DMS53 treated with DMSO at 0.1 percent for 48 hours (cell line): ENCODE data around the gene TBL1XR1.

ENCODE experiments used
- DNase-seq: peaks from one replicate; lab custom pipeline; 2025; ENCODE audit not compliant: unreplicated experiment; lab: John Stamatoyannopoulos, UW

TBL1XR1 gene

DNA sequence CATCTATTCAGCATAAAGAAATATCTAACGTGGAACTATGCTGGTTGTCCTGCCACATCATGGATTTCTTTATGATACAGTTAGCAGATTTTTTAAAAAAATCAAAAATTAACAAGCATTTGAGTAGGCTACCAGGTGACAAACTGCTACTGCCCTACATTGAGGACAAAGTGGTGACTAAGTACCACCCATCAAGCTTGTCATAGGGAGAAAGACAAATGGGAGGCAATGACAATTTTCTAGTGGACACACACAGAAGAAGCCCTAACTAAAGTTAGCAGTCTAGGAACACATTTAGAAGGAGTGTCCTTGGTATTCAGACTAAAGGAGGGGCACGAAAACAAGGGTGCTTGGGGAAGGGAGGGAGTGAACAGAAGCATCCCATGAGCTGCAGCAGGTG lies 131.2 kb downstream of the TBL1XR1 start:
- DNase-seq = no peak

DNA sequence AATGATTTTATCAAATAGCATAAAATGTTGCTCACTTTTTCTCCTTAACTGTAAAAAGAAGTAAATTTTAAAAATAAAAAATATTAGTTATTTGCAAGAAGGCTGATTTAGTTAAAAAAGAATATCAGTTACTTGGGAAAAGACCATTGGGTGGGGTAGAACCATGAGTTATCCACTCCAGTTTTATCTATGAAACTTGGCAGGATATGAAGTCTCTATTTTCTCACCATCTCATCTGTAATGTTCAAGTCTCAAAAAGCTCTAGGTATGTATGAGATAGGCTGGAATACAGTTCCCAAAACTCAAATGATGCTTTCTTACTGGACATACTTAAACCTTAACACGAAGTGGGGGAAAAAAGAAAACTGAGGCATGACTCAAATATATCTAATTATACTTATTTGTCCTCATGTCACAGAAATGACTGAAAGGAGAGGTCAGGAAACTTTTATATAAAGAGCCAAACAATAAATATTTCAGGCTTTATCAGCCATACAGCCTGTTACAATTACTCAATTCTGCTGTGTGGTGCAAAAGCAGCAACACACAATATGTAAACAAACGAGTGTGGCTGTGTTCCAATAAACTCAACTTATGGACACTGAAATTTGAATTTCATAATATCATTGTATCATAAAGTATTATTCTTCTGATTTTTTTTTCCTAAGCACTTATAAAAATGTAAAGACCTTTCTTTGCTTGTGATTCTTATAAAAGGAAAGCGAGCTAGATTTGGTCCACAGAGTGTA lies 131.8 kb downstream of the TBL1XR1 start:
- DNase-seq = no peak

DNA sequence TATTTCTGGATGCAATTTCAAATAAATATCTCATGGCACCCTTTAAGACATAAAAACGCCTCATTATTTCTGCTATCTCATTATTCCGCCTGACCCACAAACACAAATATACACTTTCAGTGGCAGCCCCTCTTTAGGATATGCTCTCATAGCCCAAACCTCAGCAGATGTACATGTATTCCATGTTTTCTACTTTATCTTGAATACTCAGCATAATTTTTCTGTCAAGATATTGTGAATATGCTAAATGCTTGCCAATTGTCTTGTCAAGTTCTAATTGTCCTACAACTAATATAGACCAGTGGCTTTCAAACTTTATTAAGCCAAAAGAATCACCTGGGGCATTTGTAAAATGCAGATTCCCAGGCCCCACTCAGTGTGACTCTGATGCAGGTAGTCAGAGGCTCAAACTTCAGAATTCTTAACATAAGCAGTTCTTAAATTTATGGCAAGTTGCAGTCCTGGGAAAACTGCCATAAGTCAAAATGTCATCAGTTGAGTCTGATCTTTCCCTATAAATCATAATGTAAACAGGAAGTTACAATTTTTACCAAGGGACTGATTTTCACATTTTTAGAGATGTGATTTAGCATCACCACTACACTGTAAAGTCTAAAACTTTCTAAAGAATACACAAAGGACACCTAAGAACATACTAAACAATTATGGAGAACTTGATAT lies 135.1 kb downstream of the TBL1XR1 start:
- no peak for DNase-seq

DNA sequence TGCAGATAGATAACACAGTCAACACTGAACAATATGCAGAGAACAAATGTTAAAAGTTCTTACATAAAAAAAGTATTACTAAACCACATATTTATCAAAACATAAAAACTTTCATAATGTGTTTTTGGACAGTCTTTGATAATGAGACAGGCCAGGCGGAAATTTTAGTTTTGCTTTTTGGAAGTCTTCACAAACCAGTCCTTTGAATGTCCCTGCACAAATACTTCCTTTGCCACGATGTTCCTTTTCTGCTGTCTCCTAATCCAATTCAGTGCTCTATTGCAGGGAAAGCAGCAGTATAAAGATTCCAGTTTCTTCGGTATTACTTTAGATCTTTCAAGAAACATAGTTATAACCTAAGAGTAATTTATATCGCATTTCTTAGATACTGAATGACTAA lies 135.9 kb downstream of the TBL1XR1 start:
- DNase-seq = no peak

DNA sequence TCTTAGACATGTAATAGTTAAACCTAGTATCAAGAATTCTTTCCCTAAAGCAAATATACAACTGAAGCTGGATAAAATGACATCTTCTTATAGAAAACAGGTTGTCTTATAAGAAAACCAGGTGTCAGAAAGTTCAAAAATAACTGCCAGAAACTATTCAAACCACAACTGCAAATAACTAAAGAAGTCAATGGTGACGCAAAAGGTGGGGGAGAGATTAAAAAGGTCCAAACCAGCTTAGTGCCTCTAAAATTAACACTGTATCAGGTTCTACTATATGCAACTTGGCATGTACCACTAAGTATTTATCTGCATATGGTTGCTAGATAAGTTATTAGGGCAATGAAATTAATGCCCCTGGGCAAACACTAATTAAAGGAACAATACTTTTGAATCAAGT lies 136.8 kb downstream of the TBL1XR1 start:
- no peak for DNase-seq

DNA sequence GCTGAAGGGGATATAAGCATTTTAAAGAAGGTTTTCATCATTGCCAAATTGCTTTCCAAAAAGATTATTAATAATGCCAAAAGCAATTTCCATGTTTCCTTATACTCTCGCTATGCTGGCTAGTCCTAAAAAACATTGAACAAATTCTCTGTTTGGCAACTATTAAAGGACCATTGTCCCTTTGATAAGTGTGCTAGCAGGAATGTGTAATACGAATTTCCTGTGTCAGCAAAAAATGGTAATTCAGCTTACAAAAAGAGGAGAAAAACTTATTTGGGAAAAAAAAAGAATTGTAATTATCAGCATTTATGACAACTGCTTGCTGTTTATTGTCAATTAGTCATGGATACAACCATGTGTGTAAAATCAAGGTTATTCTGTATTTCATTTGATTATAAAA lies 138.6 kb downstream of the TBL1XR1 start:
- no peak for DNase-seq

DNA sequence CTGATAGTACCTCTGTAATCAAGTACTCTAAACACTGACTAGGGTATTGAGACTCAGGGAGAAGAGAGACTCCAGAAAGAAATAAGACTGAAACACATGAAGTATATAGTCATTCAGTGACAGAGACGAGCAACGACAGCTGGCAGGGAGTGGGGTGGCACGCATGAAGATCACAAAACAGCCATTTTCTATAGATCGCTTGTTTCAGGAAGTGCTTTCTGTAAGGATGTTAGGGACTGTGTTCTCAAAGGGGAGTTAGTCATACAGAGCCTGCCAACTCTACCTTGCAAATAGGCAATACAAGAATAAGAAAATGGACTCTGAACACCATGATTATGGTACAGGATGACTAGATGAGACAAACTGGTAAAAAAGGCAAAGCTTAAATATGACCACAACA lies 139.5 kb downstream of the TBL1XR1 start:
- DNase-seq = no peak

DNA sequence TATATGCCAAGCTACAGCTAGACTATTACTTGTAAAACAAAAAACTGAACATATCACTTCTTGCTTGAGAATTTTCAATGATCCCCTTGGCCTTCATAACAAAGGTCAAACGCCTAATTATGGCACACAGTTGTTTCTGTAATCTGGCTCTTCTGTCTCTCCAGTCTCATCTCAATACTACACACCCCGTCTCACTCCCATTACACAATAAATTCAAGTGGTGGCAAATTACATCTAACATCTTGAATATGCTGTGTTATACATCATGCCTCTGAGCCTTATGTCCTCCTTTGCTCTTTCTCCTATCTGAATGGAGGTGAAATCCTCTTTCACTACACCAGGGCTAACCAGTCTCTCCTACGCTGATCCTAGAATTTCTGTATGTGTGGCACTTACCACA lies 140.4 kb downstream of the TBL1XR1 start:
- DNase-seq = no peak

DNA sequence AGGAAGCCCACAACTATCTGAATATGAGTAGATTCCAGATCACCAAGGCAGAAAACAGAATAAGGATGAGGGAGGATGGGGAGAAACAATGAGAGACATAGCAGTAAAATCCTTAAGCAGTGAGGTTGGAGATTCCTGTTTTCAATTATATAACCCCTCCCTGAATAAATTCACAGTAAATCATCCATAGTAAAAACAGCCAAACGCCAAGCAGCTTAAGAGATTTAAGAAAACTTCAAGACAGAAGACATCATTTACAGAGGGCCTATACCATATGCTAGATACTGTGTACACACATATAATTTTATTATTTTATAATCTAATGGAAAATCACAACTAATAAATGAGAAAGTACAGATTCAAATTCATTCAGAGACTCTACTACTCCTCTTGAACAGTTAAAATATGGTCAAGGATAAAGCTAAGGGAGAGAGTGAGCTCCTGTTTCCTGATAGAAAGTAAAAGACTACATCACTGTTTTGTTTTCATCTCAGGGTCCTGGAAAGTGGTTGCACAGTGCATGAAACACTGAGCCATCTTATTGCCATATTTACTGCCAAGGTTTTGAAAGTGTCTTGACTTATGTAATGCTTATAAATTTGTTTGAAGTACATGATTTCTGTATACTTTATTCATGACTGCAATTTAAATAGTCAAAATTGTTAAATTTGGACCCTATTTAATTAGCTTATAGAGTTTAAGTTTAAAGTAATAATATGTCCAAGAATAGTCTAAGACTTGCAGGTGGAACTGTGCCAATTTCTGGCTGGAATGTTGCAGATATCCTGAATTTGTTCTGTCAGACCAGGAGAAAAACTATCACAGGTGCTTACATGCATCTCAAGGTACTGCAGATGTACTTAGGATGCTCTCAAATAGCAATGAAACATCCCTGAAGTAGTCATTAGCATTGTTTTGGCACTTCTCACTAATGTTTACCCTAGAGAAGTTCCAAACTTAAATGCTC lies 141.4 kb downstream of the TBL1XR1 start:
- no peak for DNase-seq

DNA sequence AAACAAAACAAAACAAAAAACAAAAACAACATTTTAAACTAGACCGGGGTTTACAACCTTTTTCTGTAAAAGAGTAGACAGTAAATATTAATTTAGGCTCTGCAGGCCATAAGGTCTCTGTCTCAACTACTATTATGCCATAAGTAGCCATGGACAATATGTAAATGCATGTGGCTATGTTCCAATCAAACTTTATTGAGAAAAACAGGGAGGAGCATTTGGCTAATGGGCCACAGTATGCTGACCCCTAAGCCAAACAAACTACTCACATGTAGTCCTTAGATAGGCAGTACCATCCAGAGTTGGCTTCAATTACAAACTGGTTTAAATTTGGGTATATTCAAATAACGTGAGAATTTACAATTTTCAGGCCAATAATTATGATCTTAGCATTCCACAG lies 144.2 kb downstream of the TBL1XR1 start:
- DNase-seq = no peak

DNA sequence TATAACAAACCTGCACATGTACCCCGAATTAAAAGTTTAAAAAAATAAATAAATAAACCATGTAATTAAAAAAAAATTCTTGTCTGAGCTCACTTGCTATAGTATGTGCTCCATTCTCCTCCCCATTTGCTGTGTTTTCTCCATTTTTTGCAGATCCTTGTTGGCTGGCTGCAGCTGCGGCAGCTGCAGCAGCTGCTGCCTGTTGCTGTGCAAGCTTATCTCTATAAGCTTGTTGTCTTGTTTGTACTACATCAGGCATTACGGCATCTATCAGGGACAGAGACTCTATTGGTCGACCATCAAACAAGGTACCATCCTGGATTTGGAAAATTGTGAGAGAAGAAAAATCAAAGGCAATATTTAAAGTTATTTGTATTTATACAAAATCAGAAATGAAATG lies 145.9 kb downstream of the TBL1XR1 start:
- peak; percentile 63 for DNase-seq

DNA sequence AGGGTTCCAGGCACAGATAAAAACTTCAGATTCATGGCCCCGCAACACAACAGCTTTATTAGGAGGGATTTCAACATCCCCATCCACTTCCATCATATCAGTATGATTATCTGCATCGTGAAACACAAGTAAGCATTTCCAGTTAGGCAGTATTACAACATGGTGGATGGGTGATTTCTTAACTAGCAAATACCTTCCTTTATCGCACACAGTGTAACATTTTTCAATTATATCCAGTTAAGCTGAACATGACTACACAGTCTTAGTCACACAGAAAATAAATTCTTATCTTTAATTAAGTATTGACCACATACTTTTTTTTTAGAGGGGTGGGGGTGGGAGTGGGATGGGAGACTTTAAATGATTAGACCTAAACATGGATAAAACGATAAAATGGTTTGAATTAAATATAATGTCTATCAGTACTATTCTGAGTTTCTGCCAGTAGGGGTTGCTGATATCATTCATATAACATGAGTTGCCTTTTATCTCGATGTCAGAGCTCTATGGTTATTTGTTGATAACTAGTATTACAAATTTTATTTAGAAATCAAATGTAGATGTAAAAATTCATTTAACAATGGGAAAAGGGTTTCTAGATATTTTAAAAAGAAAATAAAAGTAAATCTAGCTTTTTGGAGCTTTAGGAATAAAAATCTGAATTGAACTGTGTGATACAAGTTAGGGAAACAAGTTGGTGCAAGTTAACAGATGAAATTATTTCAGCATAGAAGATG lies 146.6 kb downstream of the TBL1XR1 start:
- DNase-seq = peak; percentile 52

DNA sequence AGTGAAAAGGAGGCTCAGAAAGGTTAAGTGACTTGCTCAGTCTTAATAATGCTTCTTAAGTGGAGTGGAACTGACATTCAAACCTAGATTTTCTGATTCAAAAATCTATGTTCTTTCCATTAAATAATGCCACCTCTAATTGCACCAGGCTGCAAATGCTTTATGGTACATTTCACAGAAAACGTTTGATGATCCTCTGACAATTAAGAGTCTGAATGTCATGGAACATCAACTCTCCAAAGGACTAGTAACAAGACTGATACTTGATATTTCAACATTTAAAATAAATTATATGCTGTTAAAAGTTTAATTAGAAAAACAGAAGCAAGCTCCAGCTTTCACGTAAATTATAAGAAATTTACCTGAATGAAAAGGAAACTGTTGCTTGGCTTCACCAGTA lies 151.5 kb downstream of the TBL1XR1 start:
- DNase-seq = no peak

DNA sequence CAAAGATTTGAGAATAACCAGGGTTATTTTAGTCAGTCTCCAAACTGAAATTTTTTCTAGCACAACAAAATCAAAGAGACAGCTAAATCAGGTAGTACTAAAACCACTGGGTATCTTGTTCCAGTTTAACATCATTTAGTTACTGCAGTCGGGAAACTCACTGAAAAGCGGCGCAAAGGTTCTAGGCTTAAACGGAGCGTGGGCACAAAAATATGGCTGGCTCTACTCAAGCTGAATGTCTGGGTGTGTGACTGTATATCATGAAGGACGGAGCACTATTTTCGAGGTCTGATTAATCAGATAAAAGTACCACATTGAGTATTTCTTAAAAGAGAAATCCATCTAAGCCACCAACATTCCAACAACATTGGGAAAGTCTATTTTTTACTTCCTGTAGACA lies 152.1 kb downstream of the TBL1XR1 start:
- no peak for DNase-seq

DNA sequence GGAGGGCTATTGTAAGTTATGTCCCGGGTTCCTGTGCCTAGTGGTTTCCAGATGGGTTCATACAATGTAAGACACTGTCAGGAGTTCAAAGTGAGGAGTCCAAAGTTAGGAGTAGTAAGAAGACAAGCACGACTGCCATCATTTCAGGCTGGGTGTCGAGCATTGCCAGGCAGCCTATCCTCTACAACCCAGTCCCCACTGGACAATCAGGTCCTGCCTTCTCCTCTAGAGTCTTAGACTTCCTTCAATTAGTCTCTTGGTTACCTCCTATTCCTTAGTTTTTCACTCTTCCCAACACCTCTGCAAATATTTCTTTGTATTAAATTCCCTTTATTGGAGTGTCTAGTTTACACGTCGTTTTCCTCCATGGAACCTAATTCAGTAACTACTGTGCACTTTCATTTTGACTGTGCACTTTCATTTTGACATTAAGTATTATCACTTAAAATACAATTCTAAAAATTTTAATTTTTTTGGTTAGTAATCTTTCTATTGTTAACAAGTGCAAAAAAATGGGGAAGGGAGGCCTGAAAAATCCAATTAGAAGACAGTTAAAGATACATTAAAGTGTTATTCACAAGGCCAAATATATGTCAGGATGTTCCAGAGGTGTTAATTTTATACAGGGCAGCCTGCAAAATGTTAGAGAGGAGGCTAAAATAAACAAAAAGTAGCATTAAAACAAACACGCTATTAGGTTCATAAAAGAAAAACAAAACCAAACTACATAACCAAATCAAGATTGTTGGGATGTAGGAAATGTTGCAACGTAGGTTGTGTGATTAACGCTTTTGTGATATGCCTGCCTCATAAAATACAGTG lies 155.3 kb downstream of the TBL1XR1 start:
- no peak for DNase-seq

DNA sequence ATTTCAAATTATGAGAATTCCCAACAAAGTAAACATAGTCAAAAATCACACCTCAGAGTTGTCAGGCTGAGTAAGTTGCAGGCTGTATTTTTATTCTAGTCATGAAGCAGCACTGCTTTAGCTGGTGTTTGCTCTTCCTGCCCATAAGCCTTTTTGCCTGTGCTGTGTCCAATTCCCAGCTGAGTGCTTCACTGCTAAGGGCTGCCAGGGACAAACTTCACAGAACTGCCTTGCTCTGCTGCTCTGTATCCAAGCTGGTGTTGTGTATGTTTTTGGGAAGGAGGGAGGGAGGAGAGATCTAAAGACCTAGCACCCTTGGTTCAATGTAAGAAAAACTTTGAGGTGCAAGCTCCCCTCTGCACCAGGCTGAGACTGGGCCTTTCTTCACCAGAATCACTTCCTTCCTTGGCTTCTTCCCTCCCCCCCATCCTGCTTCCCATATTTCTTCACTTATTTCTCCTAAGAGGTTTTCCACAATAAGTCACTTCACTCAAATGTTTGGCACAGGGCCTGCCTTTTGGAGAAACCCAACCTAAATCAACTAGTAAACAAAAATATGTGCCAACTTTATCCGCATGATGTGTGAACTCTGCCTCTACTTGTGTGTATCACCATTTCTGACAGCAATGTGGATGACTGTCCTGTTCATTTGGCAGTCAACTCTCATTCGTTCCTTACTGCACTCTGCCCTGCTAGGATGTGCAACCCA lies 156.1 kb downstream of the TBL1XR1 start:
- DNase-seq = peak; percentile 26

DNA sequence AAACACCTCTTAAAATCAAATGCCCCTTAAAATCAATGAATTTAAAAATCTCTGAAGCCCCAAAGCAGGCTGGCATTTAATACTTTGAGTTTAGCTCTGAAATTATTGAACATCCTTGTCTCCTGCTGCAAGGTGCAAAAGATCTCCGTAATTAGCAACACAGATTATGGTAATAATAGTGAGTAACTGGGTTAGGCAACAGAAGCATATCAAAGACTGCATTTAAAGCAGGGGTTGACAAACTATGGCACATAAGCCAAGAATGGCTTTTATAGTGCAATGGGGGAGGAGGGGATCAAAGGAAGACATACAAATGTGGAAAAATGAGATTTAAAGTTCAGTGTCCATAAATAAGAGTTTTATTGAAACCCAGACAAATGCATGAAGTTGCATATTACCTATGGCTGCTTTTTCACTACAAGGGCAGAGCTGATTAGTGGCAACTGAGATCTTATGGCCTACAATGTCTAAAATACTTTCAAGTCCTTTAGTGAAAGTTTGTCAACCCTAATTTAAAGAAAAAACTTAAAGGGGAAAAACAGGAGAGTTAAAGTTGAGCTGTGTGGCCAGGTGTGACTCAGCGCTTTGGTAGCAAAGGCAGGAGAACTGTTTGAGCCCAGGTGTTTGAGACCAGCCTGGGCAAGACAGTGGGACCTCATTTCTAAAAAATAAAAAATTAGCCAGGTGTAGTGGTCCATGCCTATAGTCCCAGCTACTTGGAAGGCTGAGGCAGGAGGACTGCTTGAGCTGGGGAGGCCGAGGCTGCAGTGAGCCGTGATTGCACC lies 157.6 kb downstream of the TBL1XR1 start:
- no peak for DNase-seq

DNA sequence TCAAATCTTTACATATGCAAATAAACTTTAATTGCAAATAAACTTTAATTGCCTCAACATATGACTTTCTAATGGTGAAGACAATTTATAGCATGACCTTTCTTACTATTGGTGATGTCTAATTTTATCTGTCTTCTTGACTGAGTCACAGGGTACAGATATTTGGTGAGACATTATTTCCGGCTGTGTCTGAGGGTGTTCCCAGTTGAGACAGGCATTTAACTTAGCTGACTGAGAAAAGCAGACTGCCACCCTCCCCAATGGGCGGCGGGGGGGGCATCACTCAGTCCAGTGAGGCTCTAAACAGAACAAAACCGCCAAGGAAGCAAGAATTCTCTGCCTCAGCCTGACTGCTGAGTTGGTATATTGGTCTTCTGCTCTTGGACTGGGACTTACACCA lies 160.0 kb downstream of the TBL1XR1 start:
- no peak for DNase-seq

DNA sequence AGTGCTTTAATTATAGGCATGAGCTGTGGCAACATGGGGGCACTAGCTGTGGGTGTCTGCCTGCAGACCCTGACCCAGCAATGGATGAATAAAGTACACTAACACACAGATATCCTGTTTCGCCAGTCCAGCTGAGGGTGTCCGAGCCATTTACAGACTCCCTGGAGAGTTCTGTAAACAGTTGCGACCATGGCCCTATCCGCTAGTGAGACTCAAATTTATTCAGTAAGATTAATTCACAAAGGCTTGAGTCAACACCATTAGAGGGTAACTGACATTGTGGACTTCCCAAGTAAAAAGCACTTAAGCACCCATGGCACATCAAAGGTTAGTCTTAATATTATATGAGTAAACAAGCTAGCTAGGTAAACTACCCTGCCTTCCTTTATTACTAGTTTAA lies 161.6 kb downstream of the TBL1XR1 start:
- DNase-seq = peak; percentile 91
